Mesodermal cell (in vitro differentiated cells): ENCODE measurements around the gene POLR2A.
"Not testable (repeated sequence)": the region's sequence is repeated elsewhere in the genome, so short reads cannot be mapped to it uniquely, and the experiment has no call there.

Source experiments
- H3K27ac ChIP-seq: 2 replicates; pipeline ENCODE4 v1.7.0; 2013; ENCODE audit warnings: mild to moderate bottlenecking, low read depth, low read length, moderate library complexity; ENCODE audit not compliant: severe bottlenecking
- H3K36me3 ChIP-seq: 2 replicates; pipeline ENCODE4 v1.7.1; 2013; ENCODE audit warnings: mild to moderate bottlenecking, low read length, moderate library complexity; ENCODE audit not compliant: control insufficient read depth, insufficient read depth
- H3K4me1 ChIP-seq: one replicate; pipeline ENCODE4 v1.7.1; 2013; ENCODE audit warnings: mild to moderate bottlenecking, low read length; ENCODE audit not compliant: insufficient read depth, control insufficient read depth, poor library complexity, severe bottlenecking
- H3K4me3 ChIP-seq: 2 replicates; pipeline ENCODE4 v1.7.0; 2013; ENCODE audit warnings: low read length, control low read depth, mild to moderate bottlenecking; ENCODE audit not compliant: insufficient read depth, poor library complexity, severe bottlenecking; ENCODE audit errors: extremely low read depth
- H3K9me3 ChIP-seq: 2 replicates; pipeline ENCODE4 v1.7.1; 2013; ENCODE audit warnings: mild to moderate bottlenecking, low read length, moderate library complexity; ENCODE audit not compliant: control insufficient read depth
- WGBS, 2 experiments: methylation state at CpG; one replicate each; pipeline ENCODE4 v1.1.5; 2013; ENCODE audit warnings: missing lambda C conversion rate in 2 of 2; ENCODE audit not compliant: insufficient coverage in 2 of 2; 5-methylcytosine and 5-hydroxymethylcytosine counted together

The POLR2A gene

GRCh38 chr17:7470457-7470973, 13.7 kb upstream of the POLR2A start:
- not testable (repeated sequence) for H3K27ac ChIP-seq, H3K4me1 ChIP-seq, H3K9me3 ChIP-seq, H3K4me3 ChIP-seq
- 90 to 96% methylated on average over 6 to 7 of the region's 8 CpGs for WGBS, 2 experiments
- peaks cover 28% of the 10 kb centered on the region for H3K36me3 ChIP-seq

- H3K4me3 ChIP-seq, result no peak overlapping the region
These were observed 12.4 kb upstream of the POLR2A start for GRCh38 chr17:7471729-7472128.

GRCh38 chr17:7474767-7475166, 9.4 kb upstream of the POLR2A start:
- H3K4me3 ChIP-seq, H3K9me3 ChIP-seq, H3K36me3 ChIP-seq, H3K27ac ChIP-seq: not testable (repeated sequence)
- whole genome bisulfite sequencing, 2 experiments, result 90 to 98% methylated on average over 4 to 6 of the region's 8 CpGs
- peaks cover 26% of the 10 kb centered on the region for H3K4me1 ChIP-seq

More at GRCh38 chr17:7471729-7472128, 12.4 kb upstream of the POLR2A start:
- peaks cover 16% of the 10 kb centered on the region for H3K36me3 ChIP-seq
- WGBS, 2 experiments, result 95 to 100% methylated on average over 2 of the region's 2 CpGs
- no peak overlapping the region for H3K27ac ChIP-seq
- peaks cover 6% of the 10 kb centered on the region for H3K4me1 ChIP-seq
- no peaks in the 10 kb centered on the region for H3K9me3 ChIP-seq

- Histone ChIP-seq H3K27ac (no peak overlapping the region), H3K4me1 (peaks cover 34% of the 10 kb centered on the region), H3K9me3 (no peaks in the 10 kb centered on the region), H3K4me3 (no peak overlapping the region), H3K36me3 (peaks cover 6% of the 10 kb centered on the region)
- WGBS, 2 experiments, result 91 to 97% methylated on average over 15 of the region's 15 CpGs
These were observed 8.3 kb upstream of the POLR2A start for GRCh38 chr17:7475764-7476422.

- Histone ChIP-seq H3K36me3 (peaks cover 2% of the 10 kb centered on the region), H3K4me1 (peaks cover 36% of the 10 kb centered on the region), H3K4me3 (no peak overlapping the region), H3K27ac (no peak overlapping the region), H3K9me3 (no peaks in the 10 kb centered on the region)
- 55 to 68% methylated on average over 3 of the region's 3 CpGs for WGBS, 2 experiments
These were observed 7.7 kb upstream of the POLR2A start for GRCh38 chr17:7476494-7476893.

GRCh38 chr17:7476951-7477350, 7.2 kb upstream of the POLR2A start:
- H3K4me1 ChIP-seq, result peaks cover 40% of the 10 kb centered on the region
- WGBS, 2 experiments, result 95 to 99% methylated on average over 4 to 5 of the region's 5 CpGs
- H3K4me3 ChIP-seq, result no peak overlapping the region
- H3K36me3 ChIP-seq, result no peaks in the 10 kb centered on the region
- H3K27ac ChIP-seq, result no peak overlapping the region
- no peaks in the 10 kb centered on the region for H3K9me3 ChIP-seq

GRCh38 chr17:7477392-7478275, 6.5 kb upstream of the POLR2A start:
- Histone ChIP-seq H3K4me3 (peak overlapping the region; percentile 72), H3K27ac (peak overlapping the region; percentile 89), H3K9me3 (no peaks in the 10 kb centered on the region), H3K4me1 (peaks cover 40% of the 10 kb centered on the region), H3K36me3 (no peaks in the 10 kb centered on the region)
- 73 to 77% methylated on average over 7 to 20 of the region's 26 CpGs for WGBS, 2 experiments

- H3K27ac ChIP-seq, result peak overlapping the region; percentile 89
- no peaks in the 10 kb centered on the region for H3K36me3 ChIP-seq
- 52 to 54% methylated on average over 24 to 27 of the region's 40 CpGs for WGBS, 2 experiments
- no peaks in the 10 kb centered on the region for H3K9me3 ChIP-seq
- peaks cover 40% of the 10 kb centered on the region for H3K4me1 ChIP-seq
- peak overlapping the region; percentile 72 for H3K4me3 ChIP-seq
These were observed 5.6 kb upstream of the POLR2A start for GRCh38 chr17:7478276-7479212.

- Histone ChIP-seq H3K4me3 (peak within 1 kb of the TSS; percentile 72), H3K36me3 (no peaks in the 10 kb centered on the region), H3K4me1 (peaks cover 40% of the 10 kb centered on the region), H3K27ac (peak within 1 kb of the TSS; percentile 89), H3K9me3 (no peaks in the 10 kb centered on the region)
- 0% methylated on average over 60 to 62 of the region's 92 CpGs for WGBS, 2 experiments
These were observed 4.7 kb upstream of the POLR2A start, which contains the start of gene ZBTB4 for GRCh38 chr17:7479213-7480088. ZBTB4 (minus strand) TSS chr17:7479631; CDS start chr17:7466801, 12,830 bp downstream.
